MM.1S (cell line): Measurements from ENCODE around the gene CTNNA3.

Experiments used
- DNase-seq: peaks from one replicate; pipeline ENCODE4 v3.0.0-alpha.2; 2015
- H2AFZ ChIP-seq: fragments of 300-600 bp; sonication (generic); 2 replicates; pipeline ENCODE4 v1.6.0; 2016; ENCODE audit warnings: antibody characterized with exemption, low read length
- H3F3A ChIP-seq: fragments of 300-600 bp; sonication (generic); 2 replicates; pipeline ENCODE4 v1.6.1; 2016; ENCODE audit warnings: mild to moderate bottlenecking, antibody characterized with exemption, low read length, moderate library complexity, mixed read lengths; ENCODE audit not compliant: insufficient read depth
- H3K27ac ChIP-seq: fragments of 300-600 bp; sonication (generic); 2 replicates; pipeline ENCODE4 v1.5.1; 2016; ENCODE audit warnings: mild to moderate bottlenecking, low read length
- H3K27me3 ChIP-seq: fragments of 300-600 bp; sonication (generic); replicated peaks from 2 replicates; pipeline ENCODE4 v1.6.0; 2016; ENCODE audit warnings: low read length; ENCODE audit not compliant: insufficient read depth
- H3K36me3 ChIP-seq: fragments of 300-600 bp; sonication (generic); replicated peaks from 2 replicates; pipeline ENCODE4 v1.6.1; 2016; ENCODE audit warnings: mild to moderate bottlenecking, low read length, mixed read lengths; ENCODE audit not compliant: insufficient read depth
- H3K4me1 ChIP-seq: fragments of 300-600 bp; sonication (generic); 2 replicates; pipeline ENCODE4 v1.6.1; 2016; ENCODE audit warnings: low read length, mixed read lengths
- H3K4me2 ChIP-seq: fragments of 300-600 bp; sonication (generic); 2 replicates; pipeline ENCODE4 v1.6.0; 2016; ENCODE audit warnings: low read depth, low read length
- H3K4me3 ChIP-seq: fragments of 300-600 bp; sonication (generic); 2 replicates; pipeline ENCODE4 v1.5.1; 2016; ENCODE audit warnings: low read length, mixed read lengths
- H3K79me2 ChIP-seq: fragments of 300-600 bp; sonication (generic); 2 replicates; pipeline ENCODE4 v1.6.1; 2016; ENCODE audit warnings: mixed run types, low read length, mixed read lengths
- H3K9ac ChIP-seq: fragments of 300-600 bp; sonication (generic); 2 replicates; pipeline ENCODE4 v1.6.1; 2016; ENCODE audit warnings: low read length, mixed read lengths
- H3K9me2 ChIP-seq: fragments of 300-600 bp; sonication (generic); replicated peaks from 2 replicates; pipeline ENCODE4 v1.6.1; 2016; ENCODE audit warnings: mild to moderate bottlenecking, low read length, mixed read lengths; ENCODE audit not compliant: insufficient read depth
- H3K9me3 ChIP-seq: fragments of 300-600 bp; sonication (generic); replicated peaks from 2 replicates; pipeline ENCODE4 v1.6.1; 2016; ENCODE audit warnings: mild to moderate bottlenecking, low read length, mixed read lengths; ENCODE audit not compliant: insufficient read depth
- H4K20me1 ChIP-seq: fragments of 300-600 bp; sonication (generic); 2 replicates; pipeline ENCODE4 v1.6.1; 2016; ENCODE audit warnings: mild to moderate bottlenecking, low read length, moderate library complexity, mixed read lengths; ENCODE audit not compliant: insufficient read depth
- CTCF ChIP-seq: fragments of 300-600 bp; sonication (generic); IDR thresholded peaks from 2 replicates; pipeline ENCODE4 v1.5.1; 2016; ENCODE audit warnings: antibody characterized with exemption, low read length, mixed read lengths
- EZH2 ChIP-seq: fragments of 300-600 bp; sonication (generic); optimal IDR thresholded peaks from 2 replicates; pipeline ENCODE3; 2017; ENCODE audit warnings: low read depth, mild to moderate bottlenecking, antibody characterized with exemption, low read length, mixed read lengths
- EZH2phosphoT487 ChIP-seq: fragments of 300-600 bp; sonication (generic); IDR thresholded peaks from 2 replicates; pipeline ENCODE4 v1.6.1; 2018; ENCODE audit warnings: antibody characterized with exemption, low read length

The CTNNA3 gene

GRCh38 chr10:66809402-66809801, 886.6 kb downstream of the CTNNA3 start:
- no peaks in the 10 kb centered on the region for H3K9me3 ChIP-seq

GRCh38 chr10:66805612-66806011, 890.4 kb downstream of the CTNNA3 start:
- Histone ChIP-seq H3K79me2 (no peaks in the 10 kb centered on the region), H3F3A (no peaks in the 10 kb centered on the region), H3K27ac (no peak overlapping the region), H3K9ac (no peak overlapping the region), H3K9me3 (no peaks in the 10 kb centered on the region), H3K9me2 (no peaks in the 10 kb centered on the region), H2AFZ (no peak overlapping the region), H3K27me3 (no peaks in the 10 kb centered on the region), H3K4me2 (no peak overlapping the region), H3K36me3 (no peaks in the 10 kb centered on the region), H3K4me1 (no peaks in the 10 kb centered on the region), H3K4me3 (no peak overlapping the region), H4K20me1 (no peaks in the 10 kb centered on the region)
- TF ChIP-seq CTCF (no peak), EZH2phosphoT487 (no peak), EZH2 (no peak)
- no peak for DNase-seq

More at GRCh38 chr10:66809402-66809801, 886.6 kb downstream of the CTNNA3 start:
- no peak overlapping the region for H3K4me3 ChIP-seq
- no peaks in the 10 kb centered on the region for H3K9me2 ChIP-seq
- H3K4me2 ChIP-seq = no peak overlapping the region
- no peak for DNase-seq
- H3K36me3 ChIP-seq = no peaks in the 10 kb centered on the region
- no peak overlapping the region for H3K9ac ChIP-seq
- no peaks in the 10 kb centered on the region for H3K27me3 ChIP-seq
- TF ChIP-seq EZH2 (no peak), CTCF (no peak), EZH2phosphoT487 (no peak)
- no peaks in the 10 kb centered on the region for H3F3A ChIP-seq
- no peak overlapping the region for H3K27ac ChIP-seq
- no peaks in the 10 kb centered on the region for H4K20me1 ChIP-seq
- H2AFZ ChIP-seq = no peak overlapping the region
- no peaks in the 10 kb centered on the region for H3K79me2 ChIP-seq
- no peaks in the 10 kb centered on the region for H3K4me1 ChIP-seq

- Histone ChIP-seq H3K27me3 (no peaks in the 10 kb centered on the region), H3K9me3 (no peaks in the 10 kb centered on the region), H3K4me1 (no peaks in the 10 kb centered on the region), H3K36me3 (no peaks in the 10 kb centered on the region), H3K27ac (no peak overlapping the region), H3K79me2 (no peaks in the 10 kb centered on the region), H3F3A (no peaks in the 10 kb centered on the region), H3K4me2 (no peak overlapping the region), H3K9me2 (no peaks in the 10 kb centered on the region), H2AFZ (no peak overlapping the region), H3K4me3 (no peak overlapping the region), H4K20me1 (no peaks in the 10 kb centered on the region), H3K9ac (no peak overlapping the region)
- no peak for DNase-seq
- TF ChIP-seq EZH2phosphoT487 (no peak), CTCF (no peak), EZH2 (no peak)
Observed at GRCh38 chr10:66804962-66805361, 891.0 kb downstream of the CTNNA3 start.
